IgD-negative memory B cell (primary cell): ENCODE data around the gene SLC25A25. TPM values are rescaled to one million over a fixed set of nuclear protein-coding genes. Genes with fewer than 3 reads are reported as not detected.

ENCODE experiments used
- H3K27ac Mint-ChIP-seq, 3 donors: one replicate each; pipeline ENCODE4 v1.8.0; 2020 to 2022; ENCODE audit warnings: mild to moderate bottlenecking in 3 of 3, mixed read lengths in 3 of 3, moderate library complexity in 1 of 3
- H3K27me3 Mint-ChIP-seq: one replicate; pipeline ENCODE4 v1.8.0; 2021; ENCODE audit warnings: mixed read lengths
- H3K36me3 Mint-ChIP-seq: one replicate; pipeline ENCODE4 v1.8.0; 2020; ENCODE audit warnings: mild to moderate bottlenecking, mixed read lengths
- H3K4me1 Mint-ChIP-seq, 3 donors: one replicate each; pipeline ENCODE4 v1.8.0; 2020 to 2022; ENCODE audit warnings: mixed read lengths in 3 of 3, mild to moderate bottlenecking in 1 of 3
- H3K4me3 Mint-ChIP-seq, 4 donors: one replicate each; pipeline ENCODE4 v1.8.0; 2020 to 2022; ENCODE audit warnings: mild to moderate bottlenecking in 4 of 4, mixed read lengths in 4 of 4, moderate library complexity in 3 of 4
- H3K9me3 Mint-ChIP-seq, 3 donors: one replicate each; pipeline ENCODE4 v1.8.0; 2020 to 2021; ENCODE audit warnings: mixed read lengths in 3 of 3, mild to moderate bottlenecking in 1 of 3
- polyA plus RNA-seq: library from polyadenylated mRNA; unstranded; fragments of 300-500 nt; fragmentation: Illumina TruSeq; gene quantifications from one replicate; pipeline ENCODE4 v1.2.3, GENCODE V29; 2021

The SLC25A25 gene
- polyA plus RNA-seq, 1 donor from 2014 or later: 7.4 TPM

DNA sequence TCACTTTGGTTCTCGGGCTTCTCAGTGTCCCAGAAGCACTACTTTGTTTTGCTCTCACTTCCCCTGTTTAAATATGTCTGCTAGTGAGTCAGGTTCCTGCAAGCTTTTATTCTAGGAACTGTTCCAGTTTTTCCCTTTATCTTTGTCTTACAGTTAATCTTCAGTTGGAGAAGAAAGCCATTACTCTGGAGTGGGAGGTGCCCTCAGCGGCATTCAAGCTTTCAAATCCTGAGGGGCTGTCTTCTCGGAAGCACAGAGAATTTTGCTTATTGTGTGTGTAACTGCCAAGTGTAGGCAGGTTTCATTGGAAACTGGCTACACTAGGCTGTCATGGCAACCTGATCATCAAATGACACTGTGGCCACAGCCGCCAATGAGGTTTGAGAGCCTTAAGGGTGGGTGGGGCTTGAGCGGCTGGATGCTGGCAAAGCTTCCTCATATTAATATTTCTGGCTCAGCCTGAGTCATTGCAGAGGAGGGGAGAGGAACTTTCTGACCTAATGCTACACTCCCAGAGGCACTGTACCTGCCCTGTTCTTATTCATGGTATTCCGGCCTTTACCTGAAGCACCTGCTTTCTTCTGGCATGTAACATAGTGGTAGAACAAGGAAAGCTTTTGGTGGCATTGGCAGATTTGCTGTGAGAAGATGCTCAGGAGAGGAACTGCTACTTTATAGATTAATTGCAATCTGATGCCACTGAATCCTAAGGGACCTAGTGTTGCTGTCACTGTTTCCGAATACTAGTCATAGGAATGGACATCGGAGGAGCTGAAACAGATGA is 26.3 kb downstream of the SLC25A25 start:
- Mint-ChIP-seq H3K4me3 (peak overlapping the region; percentile 69 to 90 (median 78)), H3K27me3 (no peaks in the 10 kb centered on the region)

DNA sequence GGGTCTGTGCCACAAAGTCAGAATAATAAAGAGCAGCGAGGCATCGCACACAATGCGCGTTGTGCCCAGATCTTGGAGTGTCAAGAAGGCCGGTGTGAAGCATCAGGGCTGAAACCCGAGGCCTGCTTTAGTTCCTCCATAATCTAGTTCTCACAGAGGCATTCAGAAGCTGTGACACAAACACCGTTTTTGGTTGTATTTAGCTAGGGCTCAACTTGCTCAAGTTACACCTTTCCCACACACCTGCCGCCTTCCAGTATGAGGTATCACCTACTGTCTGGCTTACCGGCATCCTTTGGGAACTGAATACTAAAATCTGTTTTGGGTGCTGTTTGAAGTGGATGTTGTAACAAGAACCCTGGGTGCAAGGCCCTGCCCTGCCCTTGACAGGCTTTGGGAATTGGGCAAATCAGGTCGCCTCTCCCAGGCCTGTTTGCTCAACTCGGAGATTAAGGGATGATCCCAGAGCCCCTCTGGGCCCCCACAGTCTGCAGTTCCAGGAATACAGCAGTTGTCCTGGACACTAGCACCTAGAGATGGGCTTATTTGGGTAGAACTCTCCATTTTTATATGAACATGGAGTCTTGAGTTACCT is 27.0 kb downstream of the SLC25A25 start:
- peak overlapping the region in 2 of 4 donors; percentile 85 to 90 for H3K4me3 Mint-ChIP-seq
- peaks cover 2% of the 10 kb centered on the region for H3K36me3 Mint-ChIP-seq
- H3K27ac Mint-ChIP-seq: peak overlapping the region; percentile 97 to 99 (median 99)
- H3K9me3 Mint-ChIP-seq: no peaks in the 10 kb centered on the region
- no peaks in the 10 kb centered on the region for H3K27me3 Mint-ChIP-seq
- peaks cover 17 to 26% (median 19%) of the 10 kb centered on the region in 3 donors for H3K4me1 Mint-ChIP-seq

More for the DNA sequence above, 26.3 kb downstream of the SLC25A25 start:
- H3K9me3 Mint-ChIP-seq: no peaks in the 10 kb centered on the region
- peak overlapping the region; percentile 97 to 99 (median 99) for H3K27ac Mint-ChIP-seq
- peaks cover 2% of the 10 kb centered on the region for H3K36me3 Mint-ChIP-seq
- H3K4me1 Mint-ChIP-seq: peaks cover 17 to 26% (median 21%) of the 10 kb centered on the region in 3 donors

DNA sequence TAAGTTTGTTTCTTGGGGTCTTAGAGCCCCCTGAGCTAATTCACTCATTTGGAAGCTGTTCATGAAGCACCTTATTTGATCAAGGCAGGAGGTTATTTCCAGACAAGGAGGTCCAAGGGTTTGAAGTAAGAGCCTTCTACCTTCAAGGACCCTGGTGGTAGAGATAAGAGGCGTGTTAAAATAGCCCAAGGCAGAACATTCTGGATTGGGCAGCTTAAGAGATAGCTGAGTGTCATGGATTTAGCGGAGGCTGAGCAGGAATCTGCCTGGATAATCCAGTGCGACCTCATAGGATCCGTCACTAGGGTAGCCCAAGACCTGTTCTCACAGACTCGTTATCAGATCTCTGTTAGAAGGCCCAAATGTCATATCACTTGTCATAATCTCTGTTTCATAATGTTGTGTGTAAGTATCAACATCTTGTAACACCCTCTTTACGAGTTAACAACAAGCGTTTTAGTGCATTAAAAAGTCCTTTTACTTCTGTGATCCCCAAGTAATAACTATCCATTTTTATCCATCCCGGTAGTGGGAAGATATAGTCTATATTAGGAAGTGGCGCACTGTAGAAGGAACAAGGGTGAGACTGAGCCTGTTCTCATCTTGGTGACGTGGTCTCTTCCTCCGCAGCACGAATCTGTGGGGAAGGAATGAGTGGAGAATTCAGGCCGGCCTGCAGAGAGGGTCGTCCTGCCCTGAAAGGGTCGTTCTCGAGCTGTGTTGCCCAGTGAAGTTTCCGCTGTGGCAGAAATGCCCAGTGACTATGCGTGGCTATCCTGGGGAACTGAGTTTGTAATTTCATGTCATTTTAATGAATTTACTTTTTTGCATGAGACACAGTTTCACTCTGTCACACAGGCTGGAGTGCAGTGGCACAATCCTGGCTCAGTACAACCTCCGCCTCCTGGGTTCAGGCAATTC is 28.8 kb downstream of the SLC25A25 start:
- Mint-ChIP-seq H3K27me3 (no peaks in the 10 kb centered on the region), H3K27ac (peak overlapping the region; percentile 4 to 57 (median 46)), H3K4me1 (peaks cover 17 to 28% (median 19%) of the 10 kb centered on the region in 3 donors), H3K36me3 (no peaks in the 10 kb centered on the region), H3K9me3 (no peaks in the 10 kb centered on the region), H3K4me3 (no peak overlapping the region)

DNA sequence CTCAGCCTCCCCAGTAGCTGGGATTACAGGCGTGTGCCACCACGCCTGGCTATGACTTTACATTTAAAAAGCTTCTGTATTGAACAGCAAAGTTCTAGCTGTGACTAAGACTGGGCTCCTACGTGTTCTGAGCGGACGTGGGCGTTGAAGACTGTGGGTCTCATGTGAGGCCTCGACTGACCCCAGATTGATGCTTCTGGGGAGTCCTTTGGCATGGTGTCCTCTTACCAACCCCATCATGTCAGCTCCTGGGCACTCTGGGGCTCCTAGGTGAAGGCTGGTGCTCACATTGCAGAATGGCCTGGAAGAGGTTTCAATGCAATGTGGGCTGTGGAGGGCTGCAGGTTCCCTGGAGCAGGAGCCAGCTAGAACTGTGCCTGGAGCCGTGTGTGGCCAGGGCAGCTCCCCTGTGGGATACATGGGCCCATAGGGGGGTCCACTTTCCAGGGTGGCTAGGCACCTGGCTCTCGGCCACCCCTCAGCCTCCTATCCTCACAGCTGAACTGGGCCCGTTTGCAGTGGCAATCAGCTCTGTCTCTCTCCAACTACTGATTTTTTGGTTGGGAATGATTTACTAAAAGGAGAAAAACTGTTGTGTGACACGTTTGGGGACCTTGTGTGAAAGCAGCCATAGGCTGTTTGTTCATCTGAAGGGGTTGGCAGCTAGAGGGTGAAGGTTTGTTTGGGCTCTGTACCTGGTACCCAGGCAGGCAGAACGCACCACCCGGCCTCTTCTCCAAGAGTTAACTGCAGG is 29.7 kb downstream of the SLC25A25 start:
- Mint-ChIP-seq H3K36me3 (no peaks in the 10 kb centered on the region), H3K4me1 (peaks cover 16 to 25% (median 18%) of the 10 kb centered on the region in 3 donors), H3K27me3 (no peaks in the 10 kb centered on the region), H3K27ac (peak overlapping the region in 2 of 3 donors; percentile 4 to 57), H3K9me3 (no peaks in the 10 kb centered on the region), H3K4me3 (no peak overlapping the region)

DNA sequence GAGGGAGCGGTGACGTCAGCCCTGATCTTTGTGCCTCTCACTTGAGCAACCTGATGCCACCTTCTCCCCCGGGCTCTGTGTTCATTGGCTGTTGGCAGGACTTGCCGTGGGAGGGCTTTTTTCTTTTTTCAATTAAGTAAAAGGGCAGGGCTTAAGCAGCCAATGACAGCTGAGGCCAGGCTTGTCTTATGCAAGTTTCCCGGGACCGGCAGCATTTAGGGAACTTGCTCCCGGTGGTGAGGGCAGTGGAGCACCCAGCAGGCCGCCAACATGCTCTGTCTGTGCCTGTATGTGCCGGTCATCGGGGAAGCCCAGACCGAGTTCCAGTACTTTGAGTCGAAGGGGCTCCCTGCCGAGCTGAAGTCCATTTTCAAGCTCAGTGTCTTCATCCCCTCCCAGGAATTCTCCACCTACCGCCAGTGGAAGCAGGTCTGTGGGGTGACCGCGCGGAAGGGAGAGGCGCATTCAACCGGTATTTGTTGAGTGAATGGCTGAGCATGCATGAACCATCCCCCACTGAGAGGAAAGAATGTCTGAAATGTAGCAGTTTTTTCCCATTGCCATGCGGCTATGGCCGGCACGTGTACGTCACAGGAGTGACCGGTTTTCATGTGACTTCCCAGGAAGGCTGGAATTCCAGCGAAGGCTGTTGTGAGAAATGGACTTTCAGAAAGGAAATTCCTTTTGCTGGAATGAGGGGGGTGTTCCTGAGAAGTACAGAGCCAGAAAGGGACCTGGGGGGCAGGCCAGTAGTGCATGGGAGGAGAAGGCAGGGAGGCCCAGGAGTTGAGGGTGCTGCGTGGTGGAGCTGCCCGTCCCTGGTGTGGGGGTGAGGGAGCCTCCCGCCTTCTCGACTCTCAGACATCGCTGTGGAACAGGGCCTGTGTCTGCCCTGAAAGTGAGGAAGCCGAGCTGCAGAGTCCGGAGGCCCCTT is 30.5 kb downstream of the SLC25A25 start:
- Mint-ChIP-seq H3K36me3 (no peaks in the 10 kb centered on the region), H3K9me3 (no peaks in the 10 kb centered on the region), H3K4me1 (peaks cover 9 to 17% (median 9%) of the 10 kb centered on the region in 3 donors), H3K4me3 (peak overlapping the region in 1 of 4 donors; percentile 12), H3K27ac (peak overlapping the region in 1 of 3 donors; percentile 57), H3K27me3 (no peaks in the 10 kb centered on the region)

DNA sequence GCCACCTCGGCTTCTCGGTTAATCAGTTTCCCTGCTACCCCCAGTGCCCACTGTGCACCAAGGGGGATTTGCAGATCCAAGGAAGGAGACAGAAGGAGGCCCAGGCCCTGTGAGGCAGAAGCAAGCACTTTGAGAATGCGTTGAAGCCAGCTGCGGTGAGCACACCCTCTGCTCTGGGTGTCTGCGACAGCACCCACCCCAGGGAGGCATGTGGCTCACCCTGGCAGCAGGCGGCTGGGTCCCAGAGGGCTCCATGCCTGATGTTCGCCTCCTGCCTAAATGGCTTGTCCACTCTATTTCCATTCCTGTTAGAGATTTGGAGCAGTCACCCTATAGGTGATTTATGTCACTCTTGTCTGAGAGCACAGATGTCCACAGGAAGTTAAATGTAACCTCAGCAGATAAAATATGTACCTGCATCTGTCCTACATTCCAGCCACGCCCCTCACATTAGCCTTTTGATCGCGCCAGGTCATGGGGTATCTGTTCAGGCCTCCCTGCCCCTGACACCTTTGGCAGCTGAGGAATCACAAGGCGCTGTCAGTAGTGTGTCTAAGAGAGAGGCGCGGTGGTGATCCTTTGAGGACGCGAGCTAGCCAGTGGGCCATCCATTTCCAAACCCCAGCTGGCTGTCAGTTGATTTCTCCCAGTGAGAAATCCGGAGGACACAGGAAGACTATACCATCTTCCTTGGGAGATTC is 31.3 kb downstream of the SLC25A25 start:
- Mint-ChIP-seq H3K27me3 (no peaks in the 10 kb centered on the region), H3K4me3 (no peak overlapping the region), H3K36me3 (no peaks in the 10 kb centered on the region), H3K9me3 (no peaks in the 10 kb centered on the region), H3K27ac (no peak overlapping the region), H3K4me1 (peaks cover 4 to 11% (median 4%) of the 10 kb centered on the region in 3 donors)

DNA sequence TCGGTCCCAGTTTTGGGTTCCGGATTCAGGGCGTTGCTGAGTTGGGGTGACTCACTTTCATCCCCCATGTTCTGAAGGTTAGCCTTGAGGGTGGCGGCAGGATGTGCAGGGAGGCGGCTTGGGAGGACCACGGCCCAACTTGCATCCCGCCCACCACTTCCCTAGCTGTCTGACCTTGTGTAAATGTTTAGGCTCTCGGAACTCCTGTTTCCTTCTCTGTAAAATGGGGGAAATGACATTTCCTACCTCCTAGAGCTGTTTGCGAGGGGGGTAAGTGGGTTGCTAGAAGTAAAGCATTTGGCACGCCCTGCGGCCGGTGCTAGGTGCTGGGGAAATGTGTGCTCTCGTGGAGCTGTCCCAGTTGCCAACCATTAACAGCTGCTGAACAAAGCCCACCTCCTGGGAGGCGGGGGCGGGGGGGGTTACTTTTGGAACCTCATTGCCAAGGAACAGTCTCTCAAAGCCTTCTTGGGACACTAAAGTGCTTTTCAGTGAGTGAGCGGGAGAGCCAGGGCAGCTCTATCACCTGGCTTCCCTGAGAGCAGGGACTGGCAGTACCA is 32.0 kb downstream of the SLC25A25 start:
- H3K4me1 Mint-ChIP-seq: peaks cover 0 to 7% (median 0%) of the 10 kb centered on the region in 3 donors
- no peaks in the 10 kb centered on the region for H3K27me3 Mint-ChIP-seq
- H3K36me3 Mint-ChIP-seq: no peaks in the 10 kb centered on the region
- H3K9me3 Mint-ChIP-seq: no peaks in the 10 kb centered on the region
- H3K27ac Mint-ChIP-seq: no peak overlapping the region
- H3K4me3 Mint-ChIP-seq: no peak overlapping the region

DNA sequence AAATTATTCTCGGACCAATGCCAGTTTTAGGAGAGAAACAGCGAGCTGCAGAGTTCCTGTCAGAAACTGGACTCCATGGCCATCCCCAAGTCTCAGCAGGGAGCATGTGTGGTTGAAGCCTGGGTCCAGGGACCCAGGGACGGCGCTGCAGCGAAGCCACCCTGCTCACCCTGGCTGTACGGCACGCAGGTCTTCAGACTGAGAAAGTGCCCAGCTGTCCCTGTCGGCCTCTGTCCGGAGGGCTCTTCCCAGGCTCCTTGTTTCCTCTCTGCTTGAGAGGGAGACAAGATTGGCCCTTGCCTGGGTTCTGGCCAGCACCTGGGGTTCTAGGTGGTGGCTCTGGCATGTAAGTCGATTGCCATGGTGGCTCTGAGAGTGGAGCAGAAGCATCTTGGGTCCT is 32.5 kb downstream of the SLC25A25 start:
- no peak overlapping the region for H3K27ac Mint-ChIP-seq
- H3K27me3 Mint-ChIP-seq: no peaks in the 10 kb centered on the region
- no peaks in the 10 kb centered on the region for H3K9me3 Mint-ChIP-seq
- H3K4me1 Mint-ChIP-seq: peaks cover 0 to 4% (median 0%) of the 10 kb centered on the region in 3 donors
- no peaks in the 10 kb centered on the region for H3K36me3 Mint-ChIP-seq
- no peak overlapping the region for H3K4me3 Mint-ChIP-seq

DNA sequence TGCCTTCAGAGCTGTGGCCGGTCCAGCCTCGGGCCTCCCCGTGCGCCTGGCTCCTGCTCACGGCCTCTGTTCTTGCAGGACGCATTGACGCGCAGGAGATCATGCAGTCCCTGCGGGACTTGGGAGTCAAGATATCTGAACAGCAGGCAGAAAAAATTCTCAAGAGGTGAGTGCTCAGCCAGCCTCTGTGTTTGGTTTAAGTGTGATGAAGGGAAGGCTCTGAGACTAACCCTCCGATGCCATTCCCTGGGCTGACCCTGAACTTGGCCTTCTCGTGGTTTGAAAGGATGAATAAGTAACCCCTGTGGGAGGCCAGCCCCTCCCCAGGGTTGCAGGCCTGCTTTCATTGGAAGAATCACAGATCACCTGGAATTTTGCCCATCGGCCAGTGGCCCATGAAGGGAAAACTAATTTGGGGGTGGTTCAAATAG is 33.2 kb downstream of the SLC25A25 start:
- H3K4me1 Mint-ChIP-seq: peaks cover 0 to 4% (median 0%) of the 10 kb centered on the region in 3 donors
- no peaks in the 10 kb centered on the region for H3K9me3 Mint-ChIP-seq
- H3K27me3 Mint-ChIP-seq: no peaks in the 10 kb centered on the region
- H3K27ac Mint-ChIP-seq: no peak overlapping the region
- H3K4me3 Mint-ChIP-seq: no peak overlapping the region
- no peaks in the 10 kb centered on the region for H3K36me3 Mint-ChIP-seq

DNA sequence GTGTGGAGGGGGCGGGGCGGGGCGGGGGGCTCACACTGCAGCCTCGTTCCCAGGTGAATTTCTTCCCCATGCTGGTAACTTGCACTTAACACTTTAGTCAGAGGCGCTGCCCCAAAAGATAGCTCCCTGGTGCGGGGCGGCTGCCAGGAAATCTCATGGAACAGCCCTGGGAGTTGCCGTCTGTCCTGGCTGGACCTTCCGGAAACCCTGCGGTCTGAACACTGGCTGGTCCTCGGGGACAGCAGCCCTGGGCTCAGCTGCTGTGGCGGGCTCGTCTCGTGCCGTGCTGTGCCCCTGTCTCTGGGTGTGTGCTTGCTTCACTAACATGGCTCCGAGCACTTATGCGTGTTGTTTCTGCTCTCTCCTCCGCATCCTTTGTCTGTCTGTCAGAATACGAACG is 33.7 kb downstream of the SLC25A25 start:
- H3K27ac Mint-ChIP-seq: no peak overlapping the region
- no peaks in the 10 kb centered on the region for H3K36me3 Mint-ChIP-seq
- H3K9me3 Mint-ChIP-seq: no peaks in the 10 kb centered on the region
- H3K4me3 Mint-ChIP-seq: no peak overlapping the region
- no peaks in the 10 kb centered on the region for H3K27me3 Mint-ChIP-seq
- H3K4me1 Mint-ChIP-seq: peaks cover 0 to 4% (median 0%) of the 10 kb centered on the region in 3 donors

DNA sequence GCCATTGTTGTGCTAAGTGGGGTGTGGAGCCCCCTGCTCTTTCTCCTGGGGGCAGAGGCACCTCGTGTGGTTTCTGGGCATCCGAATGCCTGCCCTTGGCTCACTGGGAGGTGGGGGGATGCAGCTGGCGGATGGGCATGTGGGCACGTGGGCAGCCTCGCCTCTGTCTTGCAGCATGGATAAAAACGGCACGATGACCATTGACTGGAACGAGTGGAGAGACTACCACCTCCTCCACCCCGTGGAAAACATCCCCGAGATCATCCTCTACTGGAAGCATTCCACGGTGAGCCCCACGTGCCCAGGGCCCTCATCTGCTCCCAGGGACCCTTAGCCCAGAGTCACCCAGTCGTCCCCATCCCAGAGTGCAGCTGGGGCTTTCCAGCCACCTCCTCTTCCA is 34.2 kb downstream of the SLC25A25 start:
- no peak overlapping the region for H3K27ac Mint-ChIP-seq
- no peaks in the 10 kb centered on the region for H3K36me3 Mint-ChIP-seq
- H3K4me1 Mint-ChIP-seq: peaks cover 0 to 4% (median 0%) of the 10 kb centered on the region in 3 donors
- H3K4me3 Mint-ChIP-seq: peak overlapping the region in 1 of 4 donors; percentile 5
- no peaks in the 10 kb centered on the region for H3K27me3 Mint-ChIP-seq
- no peaks in the 10 kb centered on the region for H3K9me3 Mint-ChIP-seq

DNA sequence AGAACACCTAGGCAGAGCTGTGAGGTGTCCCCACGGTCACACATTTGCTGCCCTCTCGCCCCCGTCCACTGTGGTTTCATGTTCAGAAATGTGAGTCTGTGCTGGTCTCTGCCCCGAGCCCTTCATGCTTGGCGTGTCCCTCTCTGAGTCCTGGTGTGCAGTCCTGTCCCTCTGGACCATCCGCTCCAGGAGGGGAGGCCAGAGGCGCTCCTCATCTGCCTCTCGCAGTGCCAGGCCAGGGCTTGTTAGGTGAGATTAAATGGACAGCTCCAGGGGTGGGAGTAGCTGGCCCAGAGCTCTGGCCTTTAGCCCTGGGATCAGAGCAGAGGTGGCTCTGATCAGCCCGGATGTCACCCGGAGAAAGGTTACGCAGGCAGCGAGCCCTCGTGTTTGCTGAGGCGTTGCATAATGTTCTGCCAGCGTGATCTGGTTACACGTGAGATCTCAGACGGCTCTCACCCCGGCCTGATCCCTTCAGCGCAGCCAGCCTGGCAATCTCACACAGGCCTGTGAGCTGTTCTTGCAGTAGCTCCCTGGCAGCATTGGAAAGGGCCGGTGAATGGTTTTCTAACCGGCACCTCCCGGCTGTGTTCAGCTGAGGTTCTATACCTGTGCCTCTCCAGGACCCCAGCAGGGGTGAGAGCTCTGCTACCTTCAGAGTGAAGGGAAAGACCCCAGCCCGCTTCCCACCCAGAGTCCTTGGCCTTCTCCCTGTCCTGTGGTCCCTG is 35.0 kb downstream of the SLC25A25 start:
- Mint-ChIP-seq H3K9me3 (no peaks in the 10 kb centered on the region), H3K36me3 (no peaks in the 10 kb centered on the region), H3K27ac (peak overlapping the region in 1 of 3 donors; percentile 81), H3K4me3 (no peak overlapping the region), H3K4me1 (peaks cover 0 to 6% (median 0%) of the 10 kb centered on the region in 3 donors), H3K27me3 (no peaks in the 10 kb centered on the region)
